IMR-90 (cell line): ENCODE measurements around the gene SRCAP. TPM values are rescaled to one million over a fixed set of nuclear protein-coding genes. Genes with fewer than 3 reads are reported as not detected.

Experiments
- ATAC-seq: fragments of 200-7000 bp; cut with Tn5 transposase; 2 replicates; pipeline ENCODE4 v1.9.1; 2020; ENCODE audit warnings: low read depth, mild to moderate bottlenecking, moderate library complexity
- BruUV-seq: library from RNA; stranded (reverse); fragments of 400-500 nt; replicated peaks from 2 replicates; lab custom pipeline; 2021; lab: Mats Ljungman, UMichigan
- CTCF ChIA-PET: fragments of 300-600 bp; formaldehyde crosslinking; extraction: SDS; loops from one replicate; lab custom pipeline; 2021; ENCODE audit warnings: antibody characterized with exemption; lab: Yijun Ruan, JAX
- POLR2A ChIA-PET: fragments of 300-600 bp; sonication (Branson Sonifier 250); formaldehyde crosslinking; loops from one replicate; lab custom pipeline; 2022; ENCODE audit warnings: antibody characterized with exemption; ENCODE audit not compliant: unreplicated experiment; lab: Charles Lee
- DNase-seq: peaks from one replicate; pipeline ENCODE4 v3.0.0; 2013
- H2AFZ ChIP-seq: replicated peaks from 2 replicates; pipeline ENCODE3; 2013; ENCODE audit warnings: low read length, mild to moderate bottlenecking; ENCODE audit not compliant: poor library complexity
- H2AK5ac ChIP-seq: 2 replicates; pipeline ENCODE4 v1.6.1; 2013; ENCODE audit warnings: low read depth, low read length, inconsistent platforms
- H2AK9ac ChIP-seq: replicated peaks from 2 replicates; pipeline ENCODE3; 2013; ENCODE audit warnings: mild to moderate bottlenecking, low read depth, low read length, moderate library complexity; ENCODE audit not compliant: poor library complexity
- H2BK120ac ChIP-seq: 2 replicates; pipeline ENCODE4 v1.6.1; 2013; ENCODE audit warnings: low read depth, low read length, inconsistent platforms
- H2BK15ac ChIP-seq: 3 replicates; pipeline ENCODE4 v1.6.1; 2013; ENCODE audit warnings: low read depth, low read length, inconsistent platforms
- H2BK20ac ChIP-seq: 2 replicates; pipeline ENCODE4 v1.6.1; 2013; ENCODE audit warnings: low read depth, mild to moderate bottlenecking, inconsistent platforms, low read length, moderate library complexity
- H2BK5ac ChIP-seq: 2 replicates; pipeline ENCODE4 v1.6.1; 2013; ENCODE audit warnings: mild to moderate bottlenecking, low read depth, low read length, inconsistent platforms; ENCODE audit not compliant: poor library complexity, severe bottlenecking
- H3K14ac ChIP-seq: replicated peaks from 2 replicates; pipeline ENCODE4 v1.6.1; 2013; ENCODE audit warnings: low read depth, low read length, inconsistent platforms
- H3K18ac ChIP-seq: 2 replicates; pipeline ENCODE4 v1.6.1; 2013; ENCODE audit warnings: low read depth, low read length, control low read depth
- H3K23ac ChIP-seq: 2 replicates; pipeline ENCODE4 v1.6.1; 2013; ENCODE audit warnings: low read depth, low read length, inconsistent platforms
- H3K27ac ChIP-seq: 2 replicates; pipeline ENCODE4 v1.5.1; 2013; ENCODE audit warnings: mild to moderate bottlenecking, control low read depth, low read length; ENCODE audit not compliant: insufficient read depth
- H3K27me3 ChIP-seq: 2 replicates; pipeline ENCODE4 v1.6.1; 2013; ENCODE audit warnings: low read length; ENCODE audit not compliant: control insufficient read depth, insufficient read depth
- H3K36me3 ChIP-seq: 2 replicates; pipeline ENCODE4 v1.6.1; 2013; ENCODE audit warnings: low read length, mixed read lengths; ENCODE audit not compliant: control insufficient read depth, insufficient read depth
- H3K4ac ChIP-seq: 2 replicates; pipeline ENCODE4 v1.6.1; 2013; ENCODE audit warnings: low read depth, low read length, inconsistent platforms
- H3K4me1 ChIP-seq: 2 replicates; pipeline ENCODE4 v1.6.1; 2013; ENCODE audit warnings: low read length, mixed read lengths; ENCODE audit not compliant: control insufficient read depth, insufficient read depth
- H3K4me2 ChIP-seq: 2 replicates; pipeline ENCODE4 v1.6.1; 2013; ENCODE audit warnings: low read depth, mild to moderate bottlenecking, control low read depth, low read length, moderate library complexity
- H3K4me3 ChIP-seq: 2 replicates; pipeline ENCODE4 v1.5.1; 2013; ENCODE audit warnings: low read depth, mild to moderate bottlenecking, control low read depth, low read length, moderate library complexity; ENCODE audit not compliant: insufficient read depth
- H3K56ac ChIP-seq: 2 replicates; pipeline ENCODE4 v1.6.1; 2013; ENCODE audit warnings: low read length, inconsistent platforms; ENCODE audit not compliant: insufficient read depth; ENCODE audit errors: extremely low read depth
- H3K79me1 ChIP-seq, 2 experiments: 2 replicates each; pipeline ENCODE4 v1.6.1; 2013; ENCODE audit warnings: low read length in 2 of 2, inconsistent platforms in 1 of 2, low read depth in 1 of 2
- H3K9ac ChIP-seq: 2 replicates; pipeline ENCODE4 v1.6.1; 2013; ENCODE audit warnings: low read depth, low read length, control low read depth
- H3K9me1 ChIP-seq: 2 replicates; pipeline ENCODE4 v1.6.1; 2013; ENCODE audit warnings: low read length, inconsistent platforms; ENCODE audit not compliant: insufficient read depth
- H3K9me3 ChIP-seq: 2 replicates; pipeline ENCODE4 v1.6.1; 2013; ENCODE audit warnings: low read length; ENCODE audit not compliant: control insufficient read depth, insufficient read depth
- H4K20me1 ChIP-seq: 2 replicates; pipeline ENCODE4 v1.6.1; 2013; ENCODE audit warnings: low read length, inconsistent platforms; ENCODE audit not compliant: insufficient read depth
- H4K5ac ChIP-seq: 2 replicates; pipeline ENCODE4 v1.6.1; 2013; ENCODE audit warnings: mild to moderate bottlenecking, low read depth, low read length, control low read depth
- H4K8ac ChIP-seq, 2 experiments: 2 replicates each; pipeline ENCODE4 v1.6.1; 2013; ENCODE audit warnings: low read depth in 2 of 2, low read length in 2 of 2, control low read depth in 1 of 2, inconsistent platforms in 1 of 2
- H4K91ac ChIP-seq: 2 replicates; pipeline ENCODE4 v1.6.1; 2013; ENCODE audit warnings: low read depth, low read length, inconsistent platforms; ENCODE audit not compliant: insufficient read depth
- BHLHE40 ChIP-seq: fragments of 150-350 bp; IDR thresholded peaks from 2 replicates; pipeline ENCODE4 v1.6.1; 2016; ENCODE audit warnings: mild to moderate bottlenecking, low read depth, low read length
- CEBPB ChIP-seq: IDR thresholded peaks from 2 replicates; pipeline ENCODE4 v1.6.1; 2012; ENCODE audit warnings: low read depth, low read length, improper control_type of control experiment
- CTCF ChIP-seq: conservative IDR thresholded peaks from 2 replicates; pipeline ENCODE4 v1.5.1; 2012; ENCODE audit warnings: mild to moderate bottlenecking, low read depth, low read length, improper control_type of control experiment
- FOS ChIP-seq: fragments of 150-350 bp; IDR thresholded peaks from 2 replicates; pipeline ENCODE4 v1.6.1; 2016; ENCODE audit warnings: low read depth, low read length
- MXI1 ChIP-seq: IDR thresholded peaks from 2 replicates; pipeline ENCODE4 v1.6.1; 2012; ENCODE audit warnings: low read depth, mild to moderate bottlenecking, low read length, moderate library complexity, borderline replicate concordance
- NFE2L2 ChIP-seq: fragments of 150-350 bp; IDR thresholded peaks from 2 replicates; pipeline ENCODE4 v1.6.1; 2016; ENCODE audit warnings: low read depth, mild to moderate bottlenecking, low read length
- POLR2A ChIP-seq: IDR thresholded peaks from 2 replicates; pipeline ENCODE4 v1.6.1; 2012; ENCODE audit warnings: mild to moderate bottlenecking, low read depth, low read length
- RAD21 ChIP-seq: IDR thresholded peaks from 2 replicates; pipeline ENCODE4 v1.6.1; 2012; ENCODE audit warnings: low read length, improper control_type of control experiment
- RCOR1 ChIP-seq: IDR thresholded peaks from 2 replicates; pipeline ENCODE4 v1.6.1; 2012; ENCODE audit warnings: mild to moderate bottlenecking, low read length, improper control_type of control experiment; ENCODE audit not compliant: insufficient replicate concordance
- SMC3 ChIP-seq: fragments of 150-350 bp; IDR thresholded peaks from 2 replicates; pipeline ENCODE4 v1.6.1; 2016; ENCODE audit warnings: low read depth, mild to moderate bottlenecking, antibody characterized with exemption, low read length, moderate library complexity
- USF2 ChIP-seq: fragments of 150-350 bp; IDR thresholded peaks from 2 replicates; pipeline ENCODE4 v1.6.1; 2017; ENCODE audit warnings: mild to moderate bottlenecking, antibody characterized with exemption, low read length, low read depth
- WGBS, 2 experiments: methylation state at CpG; one replicate each; pipeline versions ENCODE4 v1.1.5 to v1.1.7; 2013; ENCODE audit warnings: missing lambda C conversion rate in 2 of 2; ENCODE audit not compliant: insufficient read length in 1 of 2; ENCODE audit errors: extremely low coverage in 2 of 2; 5-methylcytosine and 5-hydroxymethylcytosine counted together
- dilution Hi-C: fragments of 300-500 bp; cut with HindIII; formaldehyde crosslinking; loops from one replicate; pipeline ENCODE4 v1.14.3; 2018; ENCODE audit warnings: low sequenced_read_pairs; ENCODE audit not compliant: unreplicated experiment
- in situ Hi-C: fragments of 300-500 bp; cut with MboI; formaldehyde crosslinking; loops from 3 replicates; pipeline ENCODE4 v1.14.3; 2019; ENCODE audit warnings: low sequenced_read_pairs, inconsistent platforms, mixed read lengths
- intact Hi-C: fragments of 100-400 bp; cut with micrococcal nuclease; formaldehyde crosslinking; loops from 2 replicates; pipeline ENCODE4 v1.10.0; 2022
- polyA plus RNA-seq, 3 experiments: library from polyadenylated mRNA; depleted of rRNA; stranded (reverse); fragments of >200 nt; gene quantifications; 2 replicates each; pipeline ENCODE4 v1.2.3, GENCODE V29; 2012; ENCODE audit warnings: low replicate concordance in 1 of 3
- total RNA-seq: library from RNA; depleted of rRNA; stranded (reverse); fragments of >200 nt; gene quantifications from 2 replicates; pipeline ENCODE4 v1.2.3, GENCODE V29; 2012
- TF ChIP-seq, protein P1 (sequence below): fragments of 150-350 bp; IDR thresholded peaks from 2 replicates; pipeline ENCODE4 v1.6.1; 2016; ENCODE audit warnings: low read depth, mild to moderate bottlenecking, low read length, moderate library complexity, borderline replicate concordance

Gene SRCAP
- total and polyA plus RNA-seq, 2 of the 4 experiments (the other 2 are of a cell fraction): 4.5 to 8.2 TPM

GRCh38 chr16:30782486-30783279 is 83.7 kb downstream of the SRCAP start:
- Histone ChIP-seq H4K5ac (no peak overlapping the region), H2BK5ac (no peak overlapping the region), H2BK20ac (no peak overlapping the region), H2AK9ac (peak overlapping the region; percentile 9), H3K4me1 (peaks cover 8% of the 10 kb centered on the region), H3K9me3 (no peaks in the 10 kb centered on the region), H3K9me1 (peaks cover 18% of the 10 kb centered on the region; the same call in 1 of the 2 replicates), H3K56ac (no peak overlapping the region), H3K79me1 (peaks cover 11 to 63% of the 10 kb centered on the region in 2 experiments), H3K9ac (no peak overlapping the region), H4K91ac (no peak overlapping the region), H3K27me3 (no peaks in the 10 kb centered on the region), H4K8ac (no peak overlapping the region), H3K18ac (no peak overlapping the region), H3K14ac (no peak overlapping the region), H3K4me3 (no peak overlapping the region), H3K4me2 (no peak overlapping the region), H3K23ac (no peak overlapping the region), H2BK15ac (no peak overlapping the region), H2AFZ (no peak overlapping the region), H3K27ac (no peak overlapping the region), H2AK5ac (no peak overlapping the region), H4K20me1 (peaks cover 8% of the 10 kb centered on the region), H2BK120ac (no peak overlapping the region), H3K4ac (no peak overlapping the region), H3K36me3 (peaks cover 42% of the 10 kb centered on the region)
- 96% methylated on average over 27 of the region's 63 CpGs; no CpG with 5 or more reads in 1 of the 2 experiments for WGBS, 2 experiments
- ATAC-seq: no peak
- CTCF ChIA-PET: no interaction called here
- dilution Hi-C loops (no loop called here), in situ Hi-C loops (no loop called here), intact Hi-C loops (no loop called here)
- POLR2A ChIA-PET: interaction anchor here (0.5 kb wide), 1 partner anchor 263 kb away, joined by 6 read pairs; no protein-coding TSS in a partner anchor
- DNase-seq: no peak
- BruUV-seq: no TSS peak
- TF ChIP-seq RAD21: no peak
- no peak for TF ChIP-seq NFE2L2
- TF ChIP-seq MXI1: no peak
- TF ChIP-seq BHLHE40: no peak
- no peak for TF ChIP-seq FOS
- TF ChIP-seq CTCF: no peak
- no peak for TF ChIP-seq RCOR1
- TF ChIP-seq, protein P1, sequence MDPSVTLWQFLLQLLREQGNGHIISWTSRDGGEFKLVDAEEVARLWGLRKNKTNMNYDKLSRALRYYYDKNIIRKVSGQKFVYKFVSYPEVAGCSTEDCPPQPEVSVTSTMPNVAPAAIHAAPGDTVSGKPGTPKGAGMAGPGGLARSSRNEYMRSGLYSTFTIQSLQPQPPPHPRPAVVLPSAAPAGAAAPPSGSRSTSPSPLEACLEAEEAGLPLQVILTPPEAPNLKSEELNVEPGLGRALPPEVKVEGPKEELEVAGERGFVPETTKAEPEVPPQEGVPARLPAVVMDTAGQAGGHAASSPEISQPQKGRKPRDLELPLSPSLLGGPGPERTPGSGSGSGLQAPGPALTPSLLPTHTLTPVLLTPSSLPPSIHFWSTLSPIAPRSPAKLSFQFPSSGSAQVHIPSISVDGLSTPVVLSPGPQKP: no peak
- no peak for TF ChIP-seq POLR2A
- TF ChIP-seq USF2: no peak
- TF ChIP-seq CEBPB: no peak
- TF ChIP-seq SMC3: no peak
